Astrocyte (in vitro differentiated cells and primary cell): ENCODE measurements around the gene AHNAK2. TPM values are rescaled to one million over a fixed set of nuclear protein-coding genes. Genes with fewer than 3 reads are reported as not detected.

Experiments used
- DNase-seq: peaks from one replicate; pipeline ENCODE4 v3.0.0-alpha.2; 2010; ENCODE audit warnings: low read depth
- FAIRE-seq: peaks from 2 replicates; lab custom pipeline; 2011; peaks lifted over from hg19 to GRCh38; lab: Jason Lieb, UNC
- H2AFZ ChIP-seq: 2 replicates; pipeline ENCODE4 v1.6.0; 2012; ENCODE audit warnings: low read depth, low read length, inconsistent platforms
- H3K27ac ChIP-seq: 2 replicates; pipeline ENCODE4 v1.5.1; 2011; ENCODE audit warnings: low read depth, low read length, inconsistent platforms
- H3K27me3 ChIP-seq: 2 replicates; pipeline ENCODE4 v1.6.0; 2011; ENCODE audit warnings: low read length, inconsistent platforms; ENCODE audit not compliant: insufficient read depth
- H3K36me3 ChIP-seq: 2 replicates; pipeline ENCODE4 v1.5.1; 2011; ENCODE audit warnings: low read length, inconsistent platforms; ENCODE audit not compliant: insufficient read depth
- H3K4me1 ChIP-seq: 2 replicates; pipeline ENCODE4 v1.5.1; 2011; ENCODE audit warnings: low read length, inconsistent platforms; ENCODE audit not compliant: insufficient read depth
- H3K4me2 ChIP-seq: 2 replicates; pipeline ENCODE4 v1.6.0; 2012; ENCODE audit warnings: low read length, inconsistent platforms
- H3K4me3 ChIP-seq: 2 replicates; pipeline ENCODE4 v1.5.1; 2011; ENCODE audit warnings: low read depth, mild to moderate bottlenecking, low read length, inconsistent platforms; ENCODE audit not compliant: insufficient read depth
- H3K79me2 ChIP-seq: 2 replicates; pipeline ENCODE4 v1.6.0; 2012; ENCODE audit warnings: mild to moderate bottlenecking, low read length, inconsistent platforms; ENCODE audit not compliant: insufficient read depth
- H3K9ac ChIP-seq: 2 replicates; pipeline ENCODE4 v1.6.0; 2012; ENCODE audit warnings: mild to moderate bottlenecking, low read length, inconsistent platforms
- H3K9me3 ChIP-seq: 2 replicates; pipeline ENCODE4 v1.5.1; 2012; ENCODE audit warnings: low read depth, mild to moderate bottlenecking, low read length, inconsistent platforms; ENCODE audit not compliant: insufficient read depth
- H4K20me1 ChIP-seq: 2 replicates; pipeline ENCODE4 v1.6.0; 2012; ENCODE audit warnings: low read length, inconsistent platforms; ENCODE audit not compliant: insufficient read depth
- H3K27ac Mint-ChIP-seq: one replicate; pipeline ENCODE4 v1.8.0; 2021; ENCODE audit warnings: mild to moderate bottlenecking, mixed read lengths; ENCODE audit not compliant: unreplicated experiment
- H3K27me3 Mint-ChIP-seq: one replicate; pipeline ENCODE4 v1.8.0; 2021; ENCODE audit warnings: low read depth, mixed read lengths; ENCODE audit not compliant: unreplicated experiment
- H3K36me3 Mint-ChIP-seq: one replicate; pipeline ENCODE4 v1.8.0; 2021; ENCODE audit warnings: low read depth, mixed read lengths; ENCODE audit not compliant: unreplicated experiment
- H3K4me1 Mint-ChIP-seq: one replicate; pipeline ENCODE4 v1.8.0; 2021; ENCODE audit warnings: low read depth, mixed read lengths; ENCODE audit not compliant: unreplicated experiment
- H3K4me3 Mint-ChIP-seq: one replicate; pipeline ENCODE4 v1.8.0; 2021; ENCODE audit warnings: mild to moderate bottlenecking, moderate library complexity, mixed read lengths; ENCODE audit not compliant: unreplicated experiment
- H3K9me3 Mint-ChIP-seq: one replicate; pipeline ENCODE4 v1.8.0; 2021; ENCODE audit warnings: mild to moderate bottlenecking, mixed read lengths; ENCODE audit not compliant: unreplicated experiment
- EZH2 ChIP-seq: IDR thresholded peaks from 2 replicates; pipeline ENCODE4 v1.6.1; 2012; ENCODE audit warnings: mild to moderate bottlenecking, low read length, inconsistent platforms; ENCODE audit not compliant: insufficient read depth
- total RNA-seq: library from RNA; stranded (reverse); gene quantifications from 2 replicates; pipeline ENCODE4 v1.2.1, GENCODE V29; 2021
- TF ChIP-seq, protein P1 (sequence below): IDR thresholded peaks from 2 replicates; pipeline ENCODE4 v1.5.1; 2011; ENCODE audit warnings: low read depth, mild to moderate bottlenecking, inconsistent platforms, low read length, moderate library complexity; ENCODE audit not compliant: insufficient read depth

Gene AHNAK2
- total RNA-seq, 1 donor from 2014 or later: 44.7 TPM

GRCh38 chr14:104903990-104904389, 74.2 kb downstream of the AHNAK2 start:
- Histone ChIP-seq H3K27ac (no peak overlapping the region), H3K79me2 (no peaks in the 10 kb centered on the region), H3K9me3 (no peaks in the 10 kb centered on the region), H3K36me3 (no peaks in the 10 kb centered on the region), H2AFZ (no peak overlapping the region), H3K4me2 (no peak overlapping the region), H4K20me1 (no peaks in the 10 kb centered on the region), H3K9ac (no peak overlapping the region), H3K4me1 (no peaks in the 10 kb centered on the region), H3K4me3 (no peak overlapping the region), H3K27me3 (peaks cover 15% of the 10 kb centered on the region)
- H3K27me3 Mint-ChIP-seq: peaks cover 28% of the 10 kb centered on the region
- DNase-seq (no peak), FAIRE-seq (no peak)
- H3K36me3 Mint-ChIP-seq: no peaks in the 10 kb centered on the region
- H3K4me3 Mint-ChIP-seq: no peak overlapping the region
- no peak overlapping the region for H3K27ac Mint-ChIP-seq
- no peaks in the 10 kb centered on the region for H3K4me1 Mint-ChIP-seq
- peaks cover 27% of the 10 kb centered on the region for H3K9me3 Mint-ChIP-seq
- TF ChIP-seq, protein P1, sequence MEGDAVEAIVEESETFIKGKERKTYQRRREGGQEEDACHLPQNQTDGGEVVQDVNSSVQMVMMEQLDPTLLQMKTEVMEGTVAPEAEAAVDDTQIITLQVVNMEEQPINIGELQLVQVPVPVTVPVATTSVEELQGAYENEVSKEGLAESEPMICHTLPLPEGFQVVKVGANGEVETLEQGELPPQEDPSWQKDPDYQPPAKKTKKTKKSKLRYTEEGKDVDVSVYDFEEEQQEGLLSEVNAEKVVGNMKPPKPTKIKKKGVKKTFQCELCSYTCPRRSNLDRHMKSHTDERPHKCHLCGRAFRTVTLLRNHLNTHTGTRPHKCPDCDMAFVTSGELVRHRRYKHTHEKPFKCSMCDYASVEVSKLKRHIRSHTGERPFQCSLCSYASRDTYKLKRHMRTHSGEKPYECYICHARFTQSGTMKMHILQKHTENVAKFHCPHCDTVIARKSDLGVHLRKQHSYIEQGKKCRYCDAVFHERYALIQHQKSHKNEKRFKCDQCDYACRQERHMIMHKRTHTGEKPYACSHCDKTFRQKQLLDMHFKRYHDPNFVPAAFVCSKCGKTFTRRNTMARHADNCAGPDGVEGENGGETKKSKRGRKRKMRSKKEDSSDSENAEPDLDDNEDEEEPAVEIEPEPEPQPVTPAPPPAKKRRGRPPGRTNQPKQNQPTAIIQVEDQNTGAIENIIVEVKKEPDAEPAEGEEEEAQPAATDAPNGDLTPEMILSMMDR: no peak
- no peak for TF ChIP-seq EZH2

GRCh38 chr14:104900639-104901512, 77.3 kb downstream of the AHNAK2 start:
- Mint-ChIP-seq H3K4me1 (no peaks in the 10 kb centered on the region), H3K36me3 (peaks cover 3% of the 10 kb centered on the region), H3K9me3 (peaks cover 19% of the 10 kb centered on the region), H3K27me3 (peaks cover 20% of the 10 kb centered on the region), H3K27ac (no peak overlapping the region), H3K4me3 (no peak overlapping the region)
- TF ChIP-seq EZH2: no peak
- TF ChIP-seq, protein P1: no peak
- FAIRE-seq: no peak
- Histone ChIP-seq H3K4me1 (no peaks in the 10 kb centered on the region), H4K20me1 (peaks cover 7% of the 10 kb centered on the region), H3K36me3 (no peaks in the 10 kb centered on the region), H3K9ac (no peak overlapping the region), H3K9me3 (no peaks in the 10 kb centered on the region), H3K4me2 (no peak overlapping the region), H3K79me2 (no peaks in the 10 kb centered on the region), H3K4me3 (no peak overlapping the region), H3K27me3 (peaks cover 12% of the 10 kb centered on the region), H3K27ac (no peak overlapping the region), H2AFZ (no peak overlapping the region)
- no peak for DNase-seq

DNA sequence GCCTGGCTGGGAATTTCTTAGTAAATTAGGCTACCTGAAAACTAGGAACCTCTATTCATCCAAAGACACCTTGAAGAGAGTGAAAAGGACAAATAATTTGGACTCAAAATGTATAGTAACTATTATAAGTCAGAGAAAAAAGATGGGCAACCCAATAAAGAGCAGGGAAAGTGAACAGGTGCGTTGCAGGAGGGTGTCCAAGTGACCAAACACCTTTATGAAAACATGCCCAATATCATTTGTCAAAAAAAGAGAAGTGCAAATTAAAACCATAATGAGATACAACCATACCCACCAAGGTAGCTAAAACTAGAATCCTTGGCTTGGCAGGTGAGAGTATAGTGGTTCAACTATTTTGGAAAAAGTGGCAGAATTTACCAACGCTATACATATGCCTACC, 78.4 kb downstream of the AHNAK2 start:
- Mint-ChIP-seq H3K27me3 (peaks cover 18% of the 10 kb centered on the region), H3K36me3 (peaks cover 3% of the 10 kb centered on the region), H3K27ac (no peak overlapping the region), H3K4me3 (no peak overlapping the region), H3K4me1 (no peaks in the 10 kb centered on the region), H3K9me3 (peaks cover 17% of the 10 kb centered on the region)
- H3K4me3 ChIP-seq: no peak overlapping the region
- H3K27ac ChIP-seq: no peak overlapping the region
- no peaks in the 10 kb centered on the region for H3K4me1 ChIP-seq
- peaks cover 9% of the 10 kb centered on the region for H4K20me1 ChIP-seq
- DNase-seq: no peak
- no peaks in the 10 kb centered on the region for H3K79me2 ChIP-seq
- H2AFZ ChIP-seq: no peak overlapping the region
- no peak for TF ChIP-seq EZH2
- TF ChIP-seq, protein P1: no peak
- no peaks in the 10 kb centered on the region for H3K9me3 ChIP-seq
- H3K9ac ChIP-seq: no peak overlapping the region
- H3K36me3 ChIP-seq: no peaks in the 10 kb centered on the region
- peaks cover 10% of the 10 kb centered on the region for H3K27me3 ChIP-seq
- H3K4me2 ChIP-seq: no peak overlapping the region
- FAIRE-seq: no peak
